IPS DF 19.7 (cell line): ENCODE data around the gene FAM219A.
"Not testable (repeated sequence)": the region's sequence is repeated elsewhere in the genome, so short reads cannot be mapped to it uniquely, and the experiment has no call there.

Source experiments
- DNase-seq: peaks from one replicate; pipeline ENCODE4 v3.0.0-alpha.2; 2013; ENCODE audit warnings: low read depth, low spot score

Gene FAM219A

GRCh38 chr9:34443976-34444375 lies 14.4 kb downstream of the FAM219A start:
- no peak for DNase-seq

DNA sequence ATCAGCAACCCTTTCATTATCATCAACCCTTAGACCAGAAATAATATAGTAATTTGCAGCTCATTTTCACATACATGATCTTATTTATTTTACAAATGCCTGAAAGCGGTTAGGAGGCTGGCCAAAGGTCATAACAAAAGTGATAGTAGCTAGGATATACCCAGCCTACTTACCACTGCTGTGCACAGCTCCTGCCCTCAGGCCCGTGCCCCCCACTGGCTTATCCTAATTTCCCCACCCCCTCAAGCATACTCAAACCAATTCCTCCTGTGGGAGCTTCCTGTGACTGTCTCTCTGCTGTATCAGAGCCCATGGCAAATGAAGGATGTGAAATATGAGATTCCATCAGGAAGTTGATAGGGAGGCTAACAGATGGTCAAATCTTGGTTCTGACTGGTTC lies 14.8 kb downstream of the FAM219A start:
- DNase-seq: no peak

- DNase-seq: no peak
These were observed 15.6 kb downstream of the FAM219A start for GRCh38 chr9:34442770-34443169.

- DNase-seq: no peak
These were observed 18.4 kb downstream of the FAM219A start for GRCh38 chr9:34440017-34440416.

GRCh38 chr9:34438465-34438864 lies 19.9 kb downstream of the FAM219A start:
- DNase-seq: not testable (repeated sequence)

GRCh38 chr9:34437926-34438307 lies 20.5 kb downstream of the FAM219A start:
- not testable (repeated sequence) for DNase-seq

GRCh38 chr9:34437006-34437925 lies 21.1 kb downstream of the FAM219A start:
- no peak for DNase-seq

GRCh38 chr9:34431667-34432066 lies 26.7 kb downstream of the FAM219A start:
- no peak for DNase-seq

- no peak for DNase-seq
These were observed 27.4 kb downstream of the FAM219A start for GRCh38 chr9:34430843-34431437.

DNA sequence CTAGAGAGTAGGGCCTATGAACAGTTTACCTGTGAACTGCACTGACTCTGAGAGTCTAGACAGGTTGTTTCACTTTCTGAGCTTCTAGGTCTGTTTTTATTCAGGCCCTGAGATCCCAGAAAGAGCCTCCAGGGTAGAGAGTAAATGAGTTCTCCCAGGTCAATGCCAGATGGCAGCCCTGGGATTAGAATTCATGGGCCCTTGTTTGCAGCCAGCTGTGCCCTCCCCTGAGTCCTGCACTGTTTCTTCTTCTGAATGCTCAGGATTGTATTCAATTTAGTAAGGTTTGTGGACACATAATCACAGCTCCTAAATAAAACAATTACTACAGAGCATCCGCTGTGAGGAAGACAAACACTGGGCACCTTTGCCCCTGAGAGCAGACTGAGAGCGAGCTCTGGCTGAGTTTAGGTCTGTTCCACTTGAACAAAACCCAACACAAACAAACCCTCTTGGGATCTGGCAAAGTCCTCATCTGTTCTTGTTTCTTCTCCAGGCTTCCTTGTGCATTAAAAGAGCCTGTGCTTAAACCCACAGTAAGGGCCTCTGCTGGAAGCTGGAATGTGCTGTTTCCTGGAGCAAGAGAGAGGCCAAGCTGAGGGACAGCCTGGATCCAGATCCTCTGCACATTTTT lies 29.9 kb downstream of the FAM219A start:
- no peak for DNase-seq

DNA sequence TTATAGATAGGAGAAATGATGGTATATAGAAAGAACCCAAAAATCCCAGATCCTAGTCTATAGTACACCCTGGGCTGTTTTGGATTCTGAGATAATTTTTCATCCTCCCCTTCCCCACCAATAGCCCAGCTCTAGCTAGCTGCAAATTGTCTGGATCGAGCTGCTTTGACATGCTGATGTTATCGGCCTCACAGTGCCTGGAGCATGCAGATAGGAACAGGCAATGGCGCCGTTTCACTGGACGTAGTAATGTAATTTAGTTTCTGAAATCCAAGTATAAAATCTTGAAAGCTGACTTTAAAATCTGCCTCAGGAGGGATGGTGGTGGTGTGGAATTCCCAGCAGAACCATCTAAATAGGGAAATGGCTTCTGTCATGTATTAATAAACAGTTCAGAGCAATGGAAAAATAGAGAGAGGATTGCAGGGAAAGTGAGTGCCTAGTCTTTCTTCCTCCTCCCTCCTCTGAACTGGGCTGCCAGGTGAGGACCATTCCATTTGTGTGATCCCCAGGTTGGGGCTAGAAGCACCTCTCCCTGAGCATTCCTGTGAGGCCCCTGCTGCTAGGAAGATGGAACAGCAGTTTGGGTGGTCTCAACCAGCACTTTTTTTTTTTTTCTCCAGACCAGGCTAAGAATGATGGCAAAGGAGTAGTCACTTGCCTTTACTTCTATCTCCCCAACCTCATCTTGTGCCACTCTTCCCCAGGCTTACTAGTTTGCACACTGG lies 31.9 kb downstream of the FAM219A start:
- no peak for DNase-seq

DNA sequence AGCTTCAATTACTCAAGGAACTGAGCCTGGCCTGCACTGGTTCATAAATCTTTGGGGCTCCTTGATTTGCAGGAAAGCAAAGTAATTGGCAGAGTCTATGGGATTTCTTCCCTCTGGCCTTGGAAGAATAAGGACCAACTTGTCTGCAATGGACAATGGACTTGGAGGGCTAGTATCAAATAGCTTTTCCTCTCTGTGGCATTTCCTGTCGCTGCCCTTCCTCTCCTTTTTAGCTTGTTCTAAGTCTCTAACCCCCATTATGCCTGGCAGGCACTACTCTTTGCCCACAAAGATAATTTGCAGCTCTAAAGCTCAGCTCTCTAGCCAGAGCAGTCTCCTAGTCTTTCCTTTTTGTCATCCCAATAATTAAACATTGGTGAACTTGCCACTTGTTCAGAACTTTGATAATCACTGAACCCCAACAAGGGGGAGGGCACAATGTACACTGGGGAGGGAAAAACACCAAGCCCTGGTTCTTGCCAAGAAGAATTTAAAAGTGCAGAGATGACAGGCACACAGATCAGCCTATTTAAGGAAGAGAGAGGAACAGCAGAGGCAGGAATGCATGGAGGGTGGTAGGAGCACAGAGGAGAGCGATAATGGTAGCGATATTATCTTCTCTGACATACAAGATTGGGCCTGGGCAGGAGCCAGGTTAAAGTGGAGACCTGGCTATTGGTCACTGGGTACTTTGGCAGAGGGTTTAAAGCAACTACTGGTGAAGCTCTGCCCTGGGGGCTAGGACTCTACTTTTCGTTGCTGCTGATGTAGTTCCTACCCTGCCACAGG lies 38.5 kb downstream of the FAM219A start:
- no peak for DNase-seq

GRCh38 chr9:34417734-34418133 lies 40.6 kb downstream of the FAM219A start:
- DNase-seq: no peak

- no peak for DNase-seq
These were observed 45.0 kb downstream of the FAM219A start for GRCh38 chr9:34413231-34413852.

- no peak for DNase-seq
These were observed 46.0 kb downstream of the FAM219A start for GRCh38 chr9:34412336-34412735.

DNA sequence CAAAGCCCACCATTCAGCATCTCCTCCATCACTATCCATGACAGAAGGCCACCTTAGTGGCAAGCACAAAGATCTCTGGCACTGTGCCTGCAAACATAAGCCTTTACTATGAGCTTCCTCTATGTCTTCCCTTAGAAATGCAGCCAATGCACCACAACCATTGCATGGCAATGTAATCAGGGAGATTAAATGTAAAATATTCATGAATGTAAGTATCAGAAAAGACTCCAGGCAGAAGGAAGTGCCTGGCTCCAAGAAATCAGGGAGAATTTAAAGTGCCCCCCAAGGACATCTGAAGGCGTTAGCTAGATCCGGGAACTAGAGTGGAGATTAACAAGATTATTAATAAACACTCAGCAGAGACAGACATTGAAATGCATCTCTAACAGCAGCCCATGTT lies 49.2 kb downstream of the FAM219A start:
- DNase-seq: no peak

GRCh38 chr9:34408173-34408572 lies 50.2 kb downstream of the FAM219A start:
- DNase-seq: no peak

DNA sequence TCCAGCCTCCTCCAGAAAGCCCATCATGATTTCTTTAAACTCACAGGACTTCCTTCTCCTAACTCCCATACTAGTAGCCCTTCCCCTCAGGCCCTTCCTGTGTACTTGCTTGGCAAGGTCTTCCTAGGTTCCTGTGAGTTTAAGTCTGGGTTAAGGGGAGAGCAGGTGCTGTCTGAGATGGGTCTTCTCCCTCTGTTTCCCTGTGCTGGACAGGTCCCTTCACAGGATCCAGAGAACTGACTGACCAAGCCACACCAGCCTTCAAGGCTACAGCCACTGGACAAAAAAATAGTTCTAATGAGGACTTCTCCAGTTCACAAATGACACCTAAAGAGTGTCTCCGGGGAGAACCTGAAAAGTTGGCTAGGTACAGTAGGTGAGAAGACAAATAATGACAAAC lies 52.2 kb downstream of the FAM219A start:
- no peak for DNase-seq

DNA sequence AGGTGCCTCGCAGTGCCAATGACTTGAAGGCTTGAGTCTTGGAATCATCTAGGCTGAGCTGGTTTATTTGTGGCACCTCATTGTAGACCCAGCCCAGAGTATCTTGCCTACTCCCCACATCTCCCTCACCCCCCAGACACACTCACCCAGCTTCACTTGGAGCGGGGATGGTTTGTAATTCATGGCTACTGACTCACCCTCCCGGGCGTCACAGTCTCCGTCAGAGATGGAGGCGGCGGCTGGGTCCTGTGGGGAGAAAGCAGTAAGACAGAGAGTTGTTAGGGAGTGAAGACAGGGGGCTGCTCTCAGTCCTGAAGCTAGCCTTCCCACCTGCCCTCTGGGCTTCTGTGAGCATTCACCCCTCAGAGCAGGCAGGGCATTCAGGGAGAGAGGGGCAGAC lies 52.7 kb downstream of the FAM219A start:
- no peak for DNase-seq

DNA sequence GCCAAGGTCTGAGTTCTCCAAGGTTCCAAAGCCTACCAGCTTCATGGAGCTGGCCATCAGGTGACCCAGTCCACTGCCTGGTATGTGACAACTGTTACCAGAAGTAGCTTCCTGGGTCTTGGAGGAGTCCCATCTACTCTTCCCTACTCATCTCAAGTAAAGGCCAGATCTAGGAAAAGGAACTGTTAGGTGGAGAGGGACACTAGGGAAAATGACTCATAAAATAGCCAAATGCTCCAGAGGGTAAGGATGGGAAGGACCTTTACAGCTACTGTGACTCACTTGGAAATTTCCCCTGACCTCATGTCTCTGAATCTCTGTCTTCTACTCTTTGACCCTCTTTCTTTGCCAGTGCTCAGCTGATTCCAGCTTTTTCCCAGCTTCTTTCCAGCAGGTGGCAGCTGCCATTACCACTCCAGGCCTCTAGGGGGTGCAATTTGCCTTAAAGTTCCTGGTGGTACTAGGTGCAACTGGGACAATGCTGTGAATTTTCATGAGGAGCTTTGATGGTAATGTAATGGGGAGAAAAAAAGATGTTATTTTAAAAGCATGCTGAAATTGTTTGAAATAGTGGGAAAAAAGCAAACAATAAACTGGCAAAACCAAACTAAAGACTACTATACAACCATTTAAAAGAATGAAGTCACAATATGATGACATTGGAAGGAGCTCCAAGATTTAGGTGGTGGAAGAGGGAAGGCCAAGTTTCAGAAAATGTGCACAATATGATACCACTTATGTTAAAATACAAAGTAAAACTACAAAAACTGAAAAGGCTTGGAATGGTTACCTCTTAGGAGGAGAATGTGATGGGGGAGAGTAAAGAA lies 54.6 kb downstream of the FAM219A start:
- DNase-seq: no peak
